ENCODE measurements around the gene ATP6V0E1. TPM values are rescaled to one million over a fixed set of nuclear protein-coding genes. Genes with fewer than 3 reads are reported as not detected.

Gene ATP6V0E1
- 205 TPM for polyA plus RNA-seq (ENCODE audit: insufficient read length)
- long read RNA-seq, donor 1, transcript ATP6V0E1-203 (4 exons, 1,433 nt) = major isoform, 125 of 135 reads
- long read RNA-seq, donor 1, partial matches to known transcripts = 7 of 135 reads
- long read RNA-seq, donor 1, other reads (novel, unspliced or antisense) = 0 of 135 reads
- long read RNA-seq, donor 2, transcript ATP6V0E1-203 (4 exons, 1,433 nt) = major isoform, 131 of 154 reads
- long read RNA-seq, donor 2, partial matches to known transcripts = 22 of 154 reads
- long read RNA-seq, donor 2, other reads (novel, unspliced or antisense) = 0 of 154 reads
- long read RNA-seq, donor 3, transcript ATP6V0E1-203 (4 exons, 1,433 nt) = major isoform, 107 of 123 reads
- long read RNA-seq, donor 3, partial matches to known transcripts = 14 of 123 reads
- long read RNA-seq, donor 3, other reads (novel, unspliced or antisense) = 0 of 123 reads
- long read RNA-seq, donor 4, transcript ATP6V0E1-203 (4 exons, 1,433 nt) = major isoform, 18 of 43 reads
- long read RNA-seq, donor 4, partial matches to known transcripts = 22 of 43 reads
- long read RNA-seq, donor 4, other reads (novel, unspliced or antisense) = 0 of 43 reads
- long read RNA-seq, donor 5, transcript ATP6V0E1-203 (4 exons, 1,433 nt) = major isoform, 286 of 307 reads
- long read RNA-seq, donor 5, partial matches to known transcripts = 9 of 307 reads
- long read RNA-seq, donor 5, other reads (novel, unspliced or antisense) = 5 of 307 reads
- long read RNA-seq, donor 6, transcript ATP6V0E1-203 (4 exons, 1,433 nt) = major isoform, 115 of 120 reads
- long read RNA-seq, donor 6, partial matches to known transcripts = 0 of 120 reads
- long read RNA-seq, donor 6, other reads (novel, unspliced or antisense) = 0 of 120 reads
- long read RNA-seq, donor 7, transcript ATP6V0E1-203 (4 exons, 1,433 nt) = major isoform, 218 of 256 reads
- long read RNA-seq, donor 7, partial matches to known transcripts = 35 of 256 reads
- long read RNA-seq, donor 7, other reads (novel, unspliced or antisense) = 0 of 256 reads
- long read RNA-seq, donor 8, transcript ATP6V0E1-203 (4 exons, 1,433 nt) = major isoform, 69 of 70 reads
- long read RNA-seq, donor 8, partial matches to known transcripts = 0 of 70 reads
- long read RNA-seq, donor 8, other reads (novel, unspliced or antisense) = 0 of 70 reads

GRCh38 chr5:172983542-172984243 is at the start of gene ATP6V0E1:
ATP6V0E1 (plus strand) TSS chr5:172983771; CDS start chr5:172983861, 90 bp downstream.
- peak; percentile 91 for DNase-seq

- DNase-seq = no peak
Observed at GRCh38 chr5:172935096-172935495, 48.5 kb upstream of the ATP6V0E1 start.

GRCh38 chr5:172936401-172936800 is 47.2 kb upstream of the ATP6V0E1 start:
- DNase-seq = no peak

GRCh38 chr5:172939071-172939470 is 44.5 kb upstream of the ATP6V0E1 start:
- DNase-seq = no peak

GRCh38 chr5:172939611-172940267 is 43.8 kb upstream of the ATP6V0E1 start:
- no peak for DNase-seq

GRCh38 chr5:172940268-172941066 is 43.1 kb upstream of the ATP6V0E1 start:
- no peak for DNase-seq

GRCh38 chr5:172941067-172941516 is 42.5 kb upstream of the ATP6V0E1 start:
- no peak for DNase-seq

- no peak for DNase-seq
Observed at GRCh38 chr5:172942556-172942955, 41.0 kb upstream of the ATP6V0E1 start.

- DNase-seq = peak; percentile 74
Observed at GRCh38 chr5:172943283-172943841, 40.2 kb upstream of the ATP6V0E1 start.

GRCh38 chr5:172943906-172944305 is 39.7 kb upstream of the ATP6V0E1 start:
- no peak for DNase-seq

- no peak for DNase-seq
Observed at GRCh38 chr5:172944741-172945140, 38.8 kb upstream of the ATP6V0E1 start.

GRCh38 chr5:172945151-172945550 is 38.4 kb upstream of the ATP6V0E1 start:
- DNase-seq = no peak

GRCh38 chr5:172946146-172946545 is 37.4 kb upstream of the ATP6V0E1 start:
- no peak for DNase-seq

GRCh38 chr5:172949426-172949825 is 34.1 kb upstream of the ATP6V0E1 start:
- no peak for DNase-seq

- no peak for DNase-seq
Observed at GRCh38 chr5:172950176-172950965, 33.2 kb upstream of the ATP6V0E1 start.

GRCh38 chr5:172951371-172952033 is 32.1 kb upstream of the ATP6V0E1 start:
- DNase-seq = no peak

GRCh38 chr5:172952034-172952511 is 31.5 kb upstream of the ATP6V0E1 start:
- no peak for DNase-seq

Measured in left kidney (tissue), 8 donors.